ENCODE data around the gene SUGCT.

The SUGCT gene

GRCh38 chr7:40866601-40867000 is 731.8 kb downstream of the SUGCT start:
- no peak for DNase-seq (ENCODE audit: low read depth in 1 of 2, low spot score in 1 of 2)
- no peaks in the 10 kb centered on the region for H3K27me3 ChIP-seq (ENCODE audit: insufficient read depth, poor library complexity, severe bottlenecking)
- no peak overlapping the region for H3K27ac ChIP-seq (replicated peaks)
- no peak overlapping the region for H3K4me3 ChIP-seq (replicated peaks; ENCODE audit: insufficient read depth, low read length)
- TF ChIP-seq, protein P1, sequence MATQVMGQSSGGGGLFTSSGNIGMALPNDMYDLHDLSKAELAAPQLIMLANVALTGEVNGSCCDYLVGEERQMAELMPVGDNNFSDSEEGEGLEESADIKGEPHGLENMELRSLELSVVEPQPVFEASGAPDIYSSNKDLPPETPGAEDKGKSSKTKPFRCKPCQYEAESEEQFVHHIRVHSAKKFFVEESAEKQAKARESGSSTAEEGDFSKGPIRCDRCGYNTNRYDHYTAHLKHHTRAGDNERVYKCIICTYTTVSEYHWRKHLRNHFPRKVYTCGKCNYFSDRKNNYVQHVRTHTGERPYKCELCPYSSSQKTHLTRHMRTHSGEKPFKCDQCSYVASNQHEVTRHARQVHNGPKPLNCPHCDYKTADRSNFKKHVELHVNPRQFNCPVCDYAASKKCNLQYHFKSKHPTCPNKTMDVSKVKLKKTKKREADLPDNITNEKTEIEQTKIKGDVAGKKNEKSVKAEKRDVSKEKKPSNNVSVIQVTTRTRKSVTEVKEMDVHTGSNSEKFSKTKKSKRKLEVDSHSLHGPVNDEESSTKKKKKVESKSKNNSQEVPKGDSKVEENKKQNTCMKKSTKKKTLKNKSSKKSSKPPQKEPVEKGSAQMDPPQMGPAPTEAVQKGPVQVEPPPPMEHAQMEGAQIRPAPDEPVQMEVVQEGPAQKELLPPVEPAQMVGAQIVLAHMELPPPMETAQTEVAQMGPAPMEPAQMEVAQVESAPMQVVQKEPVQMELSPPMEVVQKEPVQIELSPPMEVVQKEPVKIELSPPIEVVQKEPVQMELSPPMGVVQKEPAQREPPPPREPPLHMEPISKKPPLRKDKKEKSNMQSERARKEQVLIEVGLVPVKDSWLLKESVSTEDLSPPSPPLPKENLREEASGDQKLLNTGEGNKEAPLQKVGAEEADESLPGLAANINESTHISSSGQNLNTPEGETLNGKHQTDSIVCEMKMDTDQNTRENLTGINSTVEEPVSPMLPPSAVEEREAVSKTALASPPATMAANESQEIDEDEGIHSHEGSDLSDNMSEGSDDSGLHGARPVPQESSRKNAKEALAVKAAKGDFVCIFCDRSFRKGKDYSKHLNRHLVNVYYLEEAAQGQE (IDR thresholded peaks at IDR 0.05; ENCODE audit: insufficient replicate concordance, low read depth) = no peak

DNA sequence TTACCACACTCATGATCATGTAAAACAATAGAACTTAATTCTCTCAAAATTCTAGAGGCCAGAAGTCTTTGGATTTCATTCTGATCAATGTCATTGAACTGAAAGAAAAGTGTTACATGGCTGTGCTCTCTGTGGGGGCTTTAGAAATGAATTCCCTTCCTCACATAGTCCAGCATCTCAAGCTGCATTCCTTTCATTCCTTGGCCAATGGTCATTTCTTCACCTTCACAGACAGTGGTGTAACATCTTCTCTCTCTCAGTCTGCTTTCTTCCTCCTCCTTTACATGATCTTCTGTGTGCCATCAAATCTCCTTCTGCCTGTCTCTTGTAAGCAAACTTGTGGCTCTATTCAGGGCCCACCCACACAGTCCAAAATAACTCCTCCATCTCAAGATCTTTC is 735.3 kb downstream of the SUGCT start:
- Histone ChIP-seq H3K4me3 (replicated peaks; ENCODE audit: insufficient read depth, low read length) (no peak overlapping the region), H3K27me3 (ENCODE audit: insufficient read depth, poor library complexity, severe bottlenecking) (no peaks in the 10 kb centered on the region), H3K27ac (replicated peaks) (no peak overlapping the region)
- TF ChIP-seq, protein P1 (IDR thresholded peaks at IDR 0.05; ENCODE audit: insufficient replicate concordance, low read depth) = no peak
- TF ChIP-seq SPI1 (IDR thresholded peaks at IDR 0.05; ENCODE audit: borderline replicate concordance, low read depth) (no peak), POLR2AphosphoS5 (IDR thresholded peaks at IDR 0.05; ENCODE audit: low read depth) (no peak), CTCF (IDR thresholded peaks at IDR 0.05; ENCODE audit: insufficient read depth, low read length) (no peak), GABPA (IDR thresholded peaks at IDR 0.05; ENCODE audit: low read depth) (no peak)
- no peak for DNase-seq (ENCODE audit: low read depth in 1 of 2, low spot score in 1 of 2)

- no peak for DNase-seq (ENCODE audit: low read depth in 1 of 2, low spot score in 1 of 2)
- Histone ChIP-seq H3K4me3 (replicated peaks; ENCODE audit: insufficient read depth, low read length) (no peak overlapping the region), H3K27me3 (ENCODE audit: insufficient read depth, poor library complexity, severe bottlenecking) (no peaks in the 10 kb centered on the region), H3K27ac (replicated peaks) (no peak overlapping the region)
- TF ChIP-seq GABPA (IDR thresholded peaks at IDR 0.05; ENCODE audit: low read depth) (no peak), POLR2AphosphoS5 (IDR thresholded peaks at IDR 0.05; ENCODE audit: low read depth) (no peak), SPI1 (IDR thresholded peaks at IDR 0.05; ENCODE audit: borderline replicate concordance, low read depth) (no peak), CTCF (IDR thresholded peaks at IDR 0.05; ENCODE audit: insufficient read depth, low read length) (no peak)
- TF ChIP-seq, protein P1 (IDR thresholded peaks at IDR 0.05; ENCODE audit: insufficient replicate concordance, low read depth) = no peak
Measured at GRCh38 chr7:40873248-40873647, 738.4 kb downstream of the SUGCT start.

DNA sequence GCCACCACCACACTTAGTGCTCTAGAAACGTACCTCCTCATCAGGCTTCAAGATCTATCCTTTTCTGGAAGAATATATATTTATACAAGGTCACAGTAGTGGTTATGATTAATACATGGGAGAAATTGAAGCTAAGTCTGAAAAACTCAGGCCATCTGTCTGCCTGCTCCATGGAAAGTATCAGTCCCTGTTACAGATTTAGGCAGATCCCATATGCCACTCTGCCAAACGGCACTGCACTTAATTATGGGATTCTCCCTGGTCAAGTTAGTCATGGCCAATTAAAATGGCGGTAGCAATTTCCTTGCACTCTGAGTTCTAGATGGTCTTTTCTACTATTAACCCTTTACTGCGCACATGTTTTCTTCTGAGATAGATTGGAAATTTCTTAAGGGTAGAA is 740.0 kb downstream of the SUGCT start:
- no peak overlapping the region for H3K27ac ChIP-seq (replicated peaks)
- no peak for DNase-seq (ENCODE audit: low read depth in 1 of 2, low spot score in 1 of 2)
- H3K4me3 ChIP-seq (replicated peaks; ENCODE audit: insufficient read depth, low read length) = no peak overlapping the region
- TF ChIP-seq CTCF (IDR thresholded peaks at IDR 0.05; ENCODE audit: insufficient read depth, low read length) (no peak), SPI1 (IDR thresholded peaks at IDR 0.05; ENCODE audit: borderline replicate concordance, low read depth) (no peak), POLR2AphosphoS5 (IDR thresholded peaks at IDR 0.05; ENCODE audit: low read depth) (no peak), GABPA (IDR thresholded peaks at IDR 0.05; ENCODE audit: low read depth) (no peak)
- TF ChIP-seq, protein P1 (IDR thresholded peaks at IDR 0.05; ENCODE audit: insufficient replicate concordance, low read depth) = no peak
- H3K27me3 ChIP-seq (ENCODE audit: insufficient read depth, poor library complexity, severe bottlenecking) = no peaks in the 10 kb centered on the region
